A204.1 (cell line): ENCODE data around the gene IER5.

ENCODE experiments used
- FAIRE-seq: peaks from 2 replicates; lab custom pipeline; 2012; peaks lifted over from hg19 to GRCh38; lab: Jason Lieb, UNC

Gene IER5

DNA sequence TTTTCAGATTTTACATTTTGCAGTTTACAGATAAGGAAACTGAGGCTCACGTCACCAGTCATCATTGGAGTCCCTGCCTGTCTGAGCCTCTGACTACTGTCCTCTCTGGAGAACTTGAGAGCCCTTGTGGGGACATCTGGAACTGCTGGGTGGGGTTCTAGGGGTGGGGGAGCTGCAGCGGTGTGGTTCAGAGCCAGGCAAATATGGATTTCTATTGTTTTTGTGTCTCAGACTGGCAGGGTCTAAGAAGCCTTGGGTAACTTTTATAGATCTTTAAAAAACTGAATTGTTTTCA is 46.9 kb downstream of the IER5 start:
- no peak for FAIRE-seq

- FAIRE-seq, result no peak
Observed at GRCh38 chr1:181135815-181136737, 47.6 kb downstream of the IER5 start.

DNA sequence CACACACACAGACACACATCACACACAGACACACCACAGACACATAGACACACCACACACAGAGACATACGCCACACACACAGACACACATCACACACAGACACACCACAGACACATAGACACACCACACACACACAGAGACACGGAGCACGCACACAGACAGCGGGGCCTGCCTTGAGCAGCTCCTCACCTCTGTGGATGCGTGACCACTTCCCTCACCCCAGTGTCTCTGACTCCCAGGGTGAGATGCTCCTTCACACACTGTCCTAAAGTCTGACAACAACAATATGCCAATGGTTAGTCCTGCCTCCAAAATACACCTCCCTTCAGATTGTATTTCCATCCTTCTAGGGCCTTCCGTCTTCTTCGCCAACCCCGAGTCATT is 48.2 kb downstream of the IER5 start:
- no peak for FAIRE-seq

- FAIRE-seq, result no peak
Observed at GRCh38 chr1:181137217-181137743, 48.8 kb downstream of the IER5 start.

- FAIRE-seq, result no peak
Observed at GRCh38 chr1:181139631-181140061, 51.1 kb downstream of the IER5 start.

DNA sequence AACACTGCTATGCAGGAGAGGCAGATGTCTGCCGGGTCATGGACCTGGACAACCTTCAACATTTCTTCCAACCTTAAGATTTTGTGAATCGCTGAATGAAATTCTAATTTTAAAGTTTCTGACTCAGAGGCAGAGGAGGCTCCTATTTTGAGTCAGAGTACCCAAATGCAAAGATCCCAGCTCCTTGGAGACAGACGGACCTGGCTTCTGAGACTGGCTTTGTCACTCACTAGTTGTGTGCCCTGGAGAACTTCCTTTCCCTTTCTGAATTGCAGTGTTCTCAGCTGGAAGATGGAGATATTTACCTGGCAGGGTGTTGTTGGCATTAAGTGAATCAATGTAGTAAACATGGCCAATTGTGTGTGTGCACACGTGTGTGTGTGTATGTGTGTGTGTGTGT is 51.9 kb downstream of the IER5 start:
- no peak for FAIRE-seq

GRCh38 chr1:181140891-181141290 is 52.4 kb downstream of the IER5 start:
- FAIRE-seq, result no peak

- no peak for FAIRE-seq
Observed at GRCh38 chr1:181141431-181141910, 53.0 kb downstream of the IER5 start.
